ENCODE results near the gene PNLIPRP3.

DNA sequence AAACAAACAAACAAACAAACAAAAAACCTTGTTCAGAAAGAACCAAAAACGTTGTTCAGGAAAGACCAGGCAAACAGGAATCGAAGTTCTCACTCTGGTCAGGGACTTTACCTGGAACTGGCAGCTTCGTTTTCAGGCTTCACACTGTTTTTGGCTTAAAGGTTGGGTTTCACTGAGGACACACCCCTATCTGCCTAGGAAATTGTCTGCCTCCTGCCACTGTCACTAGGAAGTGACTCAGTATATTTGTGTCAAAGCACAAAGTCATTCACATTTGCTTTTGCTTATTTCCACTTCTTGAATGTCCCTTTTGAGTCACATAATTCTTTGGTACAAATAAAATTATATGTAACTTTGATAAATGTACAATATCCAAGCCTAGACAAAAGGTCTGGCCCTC lies 37.9 kb downstream of the PNLIPRP3 start:
- TF ChIP-seq, protein P1, sequence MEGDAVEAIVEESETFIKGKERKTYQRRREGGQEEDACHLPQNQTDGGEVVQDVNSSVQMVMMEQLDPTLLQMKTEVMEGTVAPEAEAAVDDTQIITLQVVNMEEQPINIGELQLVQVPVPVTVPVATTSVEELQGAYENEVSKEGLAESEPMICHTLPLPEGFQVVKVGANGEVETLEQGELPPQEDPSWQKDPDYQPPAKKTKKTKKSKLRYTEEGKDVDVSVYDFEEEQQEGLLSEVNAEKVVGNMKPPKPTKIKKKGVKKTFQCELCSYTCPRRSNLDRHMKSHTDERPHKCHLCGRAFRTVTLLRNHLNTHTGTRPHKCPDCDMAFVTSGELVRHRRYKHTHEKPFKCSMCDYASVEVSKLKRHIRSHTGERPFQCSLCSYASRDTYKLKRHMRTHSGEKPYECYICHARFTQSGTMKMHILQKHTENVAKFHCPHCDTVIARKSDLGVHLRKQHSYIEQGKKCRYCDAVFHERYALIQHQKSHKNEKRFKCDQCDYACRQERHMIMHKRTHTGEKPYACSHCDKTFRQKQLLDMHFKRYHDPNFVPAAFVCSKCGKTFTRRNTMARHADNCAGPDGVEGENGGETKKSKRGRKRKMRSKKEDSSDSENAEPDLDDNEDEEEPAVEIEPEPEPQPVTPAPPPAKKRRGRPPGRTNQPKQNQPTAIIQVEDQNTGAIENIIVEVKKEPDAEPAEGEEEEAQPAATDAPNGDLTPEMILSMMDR (IDR thresholded peaks at IDR 0.05; ENCODE audit: low read length), result no peak
- no peak for TF ChIP-seq EZH2 (IDR thresholded peaks at IDR 0.05; ENCODE audit: borderline replicate concordance, low read length)
